Rectal smooth muscle tissue (tissue), 1 donor: ENCODE results near the gene ATP1B4.
"Not testable (repeated sequence)": the region's sequence is repeated elsewhere in the genome, so short reads cannot be mapped to it uniquely, and the experiment has no call there.

Experiments
- H3K27ac ChIP-seq: one replicate; pipeline ENCODE4 v1.7.0; 2013; ENCODE audit warnings: low read depth, low read length, inconsistent platforms
- H3K27me3 ChIP-seq: one replicate; pipeline ENCODE4 v1.7.0; 2013; ENCODE audit warnings: low read length; ENCODE audit not compliant: control insufficient read depth, insufficient read depth
- H3K36me3 ChIP-seq: one replicate; pipeline ENCODE4 v1.7.0; 2013; ENCODE audit warnings: low read length; ENCODE audit not compliant: control insufficient read depth, insufficient read depth
- H3K4me1 ChIP-seq: one replicate; pipeline ENCODE4 v1.7.0; 2013; ENCODE audit warnings: low read length; ENCODE audit not compliant: control insufficient read depth, insufficient read depth
- H3K4me3 ChIP-seq: one replicate; pipeline ENCODE4 v1.7.0; 2013; ENCODE audit warnings: low read length
- H3K9ac ChIP-seq: one replicate; pipeline ENCODE4 v1.7.0; 2013; ENCODE audit warnings: low read length

ATP1B4 gene

GRCh38 chrX:120361764-120362305, at the start of gene ATP1B4:
Gene ATP1B4 (plus strand): TSS chrX:120362089. CDS start chrX:120362169, 80 bp downstream.
- H3K36me3 ChIP-seq: no peaks in the 10 kb centered on the region
- no peak within 1 kb of the TSS for H3K9ac ChIP-seq
- H3K4me1 ChIP-seq: no peaks in the 10 kb centered on the region
- H3K27ac ChIP-seq: no peak within 1 kb of the TSS
- no peak within 1 kb of the TSS for H3K4me3 ChIP-seq
- no peaks in the 10 kb centered on the region for H3K27me3 ChIP-seq

- peaks cover 5% of the 10 kb centered on the region for H3K27me3 ChIP-seq
- H3K36me3 ChIP-seq: no peaks in the 10 kb centered on the region
- H3K27ac ChIP-seq: no peak overlapping the region
These were observed 46.1 kb upstream of the ATP1B4 start for GRCh38 chrX:120315776-120316175.

DNA sequence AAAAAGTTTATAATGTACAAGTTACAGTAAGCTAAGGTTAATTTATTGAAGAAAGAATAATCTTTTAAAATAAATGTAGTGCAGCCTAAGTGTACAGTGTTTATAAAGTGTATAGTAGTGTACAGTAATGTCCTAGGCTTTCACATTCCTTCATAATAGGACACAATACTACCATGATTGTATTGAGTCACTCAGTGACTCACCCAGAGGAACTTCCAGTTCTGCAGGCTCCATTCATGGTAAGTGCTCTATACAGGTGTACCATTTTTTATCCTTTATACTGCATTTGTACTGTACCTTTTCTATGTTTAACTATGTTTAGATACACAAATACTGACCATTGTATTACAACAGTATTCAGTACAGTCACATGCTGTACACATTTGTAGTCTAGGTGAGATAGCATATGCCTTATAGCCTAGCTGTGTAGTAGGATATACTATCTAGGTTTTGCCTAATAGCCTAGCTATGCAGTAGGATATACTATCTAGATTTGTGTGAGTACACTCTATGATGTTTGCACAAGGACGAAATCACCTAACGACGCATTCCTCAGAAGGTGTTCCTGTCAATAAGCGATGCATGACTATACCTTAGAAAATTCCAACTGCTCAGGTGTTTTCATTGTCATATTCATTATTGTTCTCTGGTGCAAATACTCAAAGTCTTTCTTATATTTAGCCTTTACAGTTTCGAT, 45.2 kb upstream of the ATP1B4 start:
- no peak overlapping the region for H3K4me3 ChIP-seq
- no peak overlapping the region for H3K9ac ChIP-seq
- H3K4me1 ChIP-seq: no peaks in the 10 kb centered on the region
- no peaks in the 10 kb centered on the region for H3K27me3 ChIP-seq
- no peaks in the 10 kb centered on the region for H3K36me3 ChIP-seq
- no peak overlapping the region for H3K27ac ChIP-seq

More at GRCh38 chrX:120315776-120316175, 46.1 kb upstream of the ATP1B4 start:
- Histone ChIP-seq H3K4me3 (no peak overlapping the region), H3K4me1 (peaks cover 1% of the 10 kb centered on the region), H3K9ac (no peak overlapping the region)

GRCh38 chrX:120318411-120318810, 43.5 kb upstream of the ATP1B4 start:
- Histone ChIP-seq H3K27me3 (no peaks in the 10 kb centered on the region), H3K9ac (no peak overlapping the region), H3K4me1 (no peaks in the 10 kb centered on the region), H3K27ac (no peak overlapping the region), H3K4me3 (no peak overlapping the region), H3K36me3 (no peaks in the 10 kb centered on the region)

- Histone ChIP-seq H3K27ac (no peak overlapping the region), H3K4me1 (no peaks in the 10 kb centered on the region), H3K4me3 (no peak overlapping the region), H3K27me3 (no peaks in the 10 kb centered on the region), H3K36me3 (no peaks in the 10 kb centered on the region), H3K9ac (no peak overlapping the region)
These were observed 40.2 kb upstream of the ATP1B4 start for GRCh38 chrX:120321520-120322281.

DNA sequence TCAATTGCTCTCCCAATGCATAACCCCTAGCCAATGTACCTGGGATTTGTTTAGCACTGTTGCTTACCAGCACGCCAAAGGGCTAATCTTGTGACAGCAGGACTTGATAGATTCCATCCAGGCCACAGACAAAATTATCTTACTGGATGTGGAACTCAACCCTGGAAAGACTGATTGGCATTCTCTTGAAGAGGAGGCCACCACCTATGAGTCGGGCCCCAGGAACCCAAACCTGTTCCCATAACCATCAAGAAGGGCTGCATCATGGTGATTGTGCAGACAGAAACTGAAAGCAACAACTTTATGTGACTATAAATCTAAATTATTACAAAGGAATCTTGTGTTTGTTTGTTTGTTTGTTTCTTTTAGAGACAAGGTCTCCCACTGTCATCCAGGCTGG, 30.8 kb upstream of the ATP1B4 start:
- H3K27me3 ChIP-seq: no peaks in the 10 kb centered on the region

GRCh38 chrX:120332394-120332793, 29.5 kb upstream of the ATP1B4 start:
- no peak overlapping the region for H3K9ac ChIP-seq
- H3K4me1 ChIP-seq: no peaks in the 10 kb centered on the region

More for the DNA sequence above, 30.8 kb upstream of the ATP1B4 start:
- Histone ChIP-seq H3K27ac (no peak overlapping the region), H3K4me3 (no peak overlapping the region), H3K9ac (no peak overlapping the region), H3K36me3 (no peaks in the 10 kb centered on the region), H3K4me1 (no peaks in the 10 kb centered on the region)

DNA sequence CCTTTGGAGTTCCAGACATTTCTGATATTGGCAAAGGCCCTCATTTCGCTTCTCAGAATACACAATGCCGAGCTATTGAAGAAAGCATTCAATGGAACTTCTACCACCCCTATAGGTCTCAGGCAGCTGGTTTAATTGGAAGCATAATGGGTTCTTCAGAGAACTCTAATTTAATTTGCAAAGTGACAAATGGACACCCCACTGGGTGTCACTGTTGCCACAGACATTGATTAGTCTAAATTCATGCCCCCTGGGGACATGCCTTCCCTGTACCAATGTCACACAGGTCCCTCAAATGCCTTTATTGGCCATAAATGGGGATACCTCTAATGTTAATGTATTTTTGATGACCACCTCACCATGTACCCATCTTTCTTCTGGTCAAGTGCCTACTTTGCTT, 27.7 kb upstream of the ATP1B4 start:
- H3K27ac ChIP-seq: no peak overlapping the region
- H3K4me1 ChIP-seq: no peaks in the 10 kb centered on the region
- H3K36me3 ChIP-seq: no peaks in the 10 kb centered on the region
- no peak overlapping the region for H3K9ac ChIP-seq
- no peaks in the 10 kb centered on the region for H3K27me3 ChIP-seq
- no peak overlapping the region for H3K4me3 ChIP-seq

More at GRCh38 chrX:120332394-120332793, 29.5 kb upstream of the ATP1B4 start:
- Histone ChIP-seq H3K27ac (no peak overlapping the region), H3K36me3 (no peaks in the 10 kb centered on the region), H3K4me3 (no peak overlapping the region), H3K27me3 (no peaks in the 10 kb centered on the region)

DNA sequence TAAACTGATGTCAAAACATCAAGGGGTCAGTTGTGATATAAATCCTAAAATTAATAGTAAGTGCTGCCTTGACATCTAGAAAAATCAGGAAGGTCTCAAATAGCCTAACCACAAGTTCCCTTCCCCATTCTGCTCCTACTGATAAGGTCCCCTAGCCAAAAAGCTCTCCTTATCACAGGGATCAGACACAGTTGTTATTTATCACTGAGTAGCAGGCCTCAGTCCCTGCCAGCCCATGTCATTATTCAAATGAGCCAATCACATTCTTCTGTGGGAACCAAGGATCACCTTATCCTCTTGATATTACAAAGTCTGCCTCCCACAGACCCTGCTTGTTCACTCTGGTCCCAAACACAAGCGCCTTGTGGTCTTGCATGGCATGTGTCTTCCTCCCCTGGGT, 27.3 kb upstream of the ATP1B4 start:
- Histone ChIP-seq H3K27me3 (no peaks in the 10 kb centered on the region), H3K9ac (no peak overlapping the region), H3K4me3 (no peak overlapping the region), H3K36me3 (no peaks in the 10 kb centered on the region), H3K27ac (no peak overlapping the region), H3K4me1 (no peaks in the 10 kb centered on the region)

DNA sequence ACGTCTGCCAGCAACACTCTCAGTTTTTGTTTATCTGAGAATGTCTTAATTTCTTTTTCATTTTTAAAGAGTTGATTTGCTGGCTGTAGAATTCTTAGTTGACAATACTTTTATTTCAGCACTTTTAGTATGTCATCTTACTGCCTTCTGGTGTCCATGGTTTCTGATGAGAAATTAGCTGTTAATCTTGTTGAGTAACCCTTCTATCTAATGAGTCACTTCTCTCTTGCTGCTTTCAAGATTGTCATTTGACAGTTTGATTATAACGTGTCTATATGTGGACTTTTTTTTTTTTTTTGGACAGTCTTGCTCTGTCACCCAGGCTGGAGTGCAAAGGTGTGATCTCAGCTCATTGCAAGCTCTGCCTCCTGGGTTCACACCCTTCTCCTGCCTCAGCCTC, 26.6 kb upstream of the ATP1B4 start:
- no peak overlapping the region for H3K4me3 ChIP-seq

GRCh38 chrX:120336899-120337298, 25.0 kb upstream of the ATP1B4 start:
- Histone ChIP-seq H3K36me3 (no peaks in the 10 kb centered on the region), H3K9ac (no peak overlapping the region), H3K27ac (no peak overlapping the region), H3K27me3 (no peaks in the 10 kb centered on the region), H3K4me1 (no peaks in the 10 kb centered on the region), H3K4me3 (no peak overlapping the region)

More for the DNA sequence above, 26.6 kb upstream of the ATP1B4 start:
- Histone ChIP-seq H3K27ac (no peak overlapping the region), H3K36me3 (no peaks in the 10 kb centered on the region), H3K9ac (no peak overlapping the region), H3K4me1 (no peaks in the 10 kb centered on the region), H3K27me3 (no peaks in the 10 kb centered on the region)

DNA sequence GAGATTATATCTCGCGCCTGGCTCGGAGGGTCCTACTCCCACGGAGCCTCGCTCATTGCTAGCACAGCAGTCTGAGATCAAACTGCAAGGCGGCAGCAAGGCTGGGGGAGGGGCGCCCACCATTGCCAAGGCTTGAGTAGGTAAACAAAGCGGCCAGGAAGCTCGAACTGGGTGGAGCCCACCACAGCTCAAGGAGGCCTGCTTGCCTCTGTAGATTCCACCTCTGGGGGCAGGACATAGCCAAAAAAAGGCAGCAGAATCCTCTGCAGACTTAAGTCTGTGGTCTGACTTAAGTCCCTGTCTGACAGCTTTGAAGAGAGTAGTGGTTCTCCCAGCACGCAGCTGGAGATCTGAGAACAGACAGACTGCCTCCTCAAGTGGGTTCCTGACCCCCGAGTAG, 17.3 kb upstream of the ATP1B4 start:
- not testable (repeated sequence) for H3K36me3 ChIP-seq, H3K4me1 ChIP-seq, H3K27ac ChIP-seq, H3K27me3 ChIP-seq, H3K9ac ChIP-seq, H3K4me3 ChIP-seq
